Mucosa of stomach (tissue), 1 donor: ENCODE results near the gene PTOV1.

Experiments used
- H3K27me3 ChIP-seq: one replicate; pipeline ENCODE4 v1.7.0; 2013; ENCODE audit warnings: mild to moderate bottlenecking, low read length; ENCODE audit not compliant: control insufficient read depth, insufficient read depth
- H3K36me3 ChIP-seq: one replicate; pipeline ENCODE4 v1.7.0; 2013; ENCODE audit warnings: low read length; ENCODE audit not compliant: control insufficient read depth, insufficient read depth
- H3K4me1 ChIP-seq: one replicate; pipeline ENCODE4 v1.7.0; 2013; ENCODE audit warnings: mild to moderate bottlenecking, low read length; ENCODE audit not compliant: control insufficient read depth, insufficient read depth
- H3K4me3 ChIP-seq: one replicate; pipeline ENCODE4 v1.7.0; 2013; ENCODE audit warnings: low read length
- H3K9ac ChIP-seq: one replicate; pipeline ENCODE4 v1.7.0; 2013; ENCODE audit warnings: mild to moderate bottlenecking, low read length, moderate library complexity
- H3K9me3 ChIP-seq: one replicate; pipeline ENCODE4 v1.7.0; 2013; ENCODE audit warnings: mild to moderate bottlenecking, low read length, moderate library complexity; ENCODE audit not compliant: control insufficient read depth
- donor health status: Pancreatic carcinoma.

The PTOV1 gene

GRCh38 chr19:49850487-49851342 is at the start of gene PTOV1:
PTOV1 (plus strand) TSS chr19:49851159.
- Histone ChIP-seq H3K36me3 (no peaks in the 10 kb centered on the region), H3K9me3 (no peaks in the 10 kb centered on the region), H3K27me3 (no peaks in the 10 kb centered on the region), H3K4me3 (peak within 1 kb of the TSS; percentile 95), H3K4me1 (peaks cover 30% of the 10 kb centered on the region), H3K9ac (peak within 1 kb of the TSS; percentile 100)

- Histone ChIP-seq H3K9me3 (no peaks in the 10 kb centered on the region), H3K36me3 (peaks cover 8% of the 10 kb centered on the region), H3K4me1 (no peaks in the 10 kb centered on the region), H3K9ac (no peak overlapping the region), H3K4me3 (no peak overlapping the region), H3K27me3 (no peaks in the 10 kb centered on the region)
Measured at GRCh38 chr19:49801401-49801888, 49.5 kb upstream of the PTOV1 start.

- Histone ChIP-seq H3K4me3 (no peak overlapping the region), H3K4me1 (no peaks in the 10 kb centered on the region), H3K27me3 (no peaks in the 10 kb centered on the region), H3K9ac (no peak overlapping the region), H3K36me3 (peaks cover 8% of the 10 kb centered on the region), H3K9me3 (no peaks in the 10 kb centered on the region)
Measured at GRCh38 chr19:49801966-49802661, 48.8 kb upstream of the PTOV1 start.

- no peak overlapping the region for H3K4me3 ChIP-seq
- no peak overlapping the region for H3K9ac ChIP-seq
- peaks cover 8% of the 10 kb centered on the region for H3K36me3 ChIP-seq
Measured at GRCh38 chr19:49802836-49803528, 48.0 kb upstream of the PTOV1 start.

GRCh38 chr19:49803529-49803856 is 47.5 kb upstream of the PTOV1 start:
- Histone ChIP-seq H3K4me1 (peaks cover 5% of the 10 kb centered on the region), H3K4me3 (no peak overlapping the region), H3K9ac (no peak overlapping the region), H3K27me3 (no peaks in the 10 kb centered on the region), H3K9me3 (no peaks in the 10 kb centered on the region), H3K36me3 (peaks cover 8% of the 10 kb centered on the region)

More at GRCh38 chr19:49802836-49803528, 48.0 kb upstream of the PTOV1 start:
- Histone ChIP-seq H3K27me3 (no peaks in the 10 kb centered on the region), H3K9me3 (no peaks in the 10 kb centered on the region), H3K4me1 (no peaks in the 10 kb centered on the region)

- Histone ChIP-seq H3K27me3 (no peaks in the 10 kb centered on the region), H3K4me3 (no peak overlapping the region), H3K4me1 (peaks cover 14% of the 10 kb centered on the region), H3K36me3 (peaks cover 8% of the 10 kb centered on the region), H3K9ac (no peak overlapping the region), H3K9me3 (no peaks in the 10 kb centered on the region)
Measured at GRCh38 chr19:49805822-49806619, 44.9 kb upstream of the PTOV1 start.

GRCh38 chr19:49806620-49806959 is 44.4 kb upstream of the PTOV1 start:
- Histone ChIP-seq H3K4me1 (peaks cover 14% of the 10 kb centered on the region), H3K36me3 (peaks cover 8% of the 10 kb centered on the region), H3K27me3 (no peaks in the 10 kb centered on the region), H3K9me3 (no peaks in the 10 kb centered on the region), H3K4me3 (no peak overlapping the region), H3K9ac (no peak overlapping the region)

- H3K9me3 ChIP-seq = no peaks in the 10 kb centered on the region
- peaks cover 8% of the 10 kb centered on the region for H3K36me3 ChIP-seq
- peaks cover 14% of the 10 kb centered on the region for H3K4me1 ChIP-seq
- H3K27me3 ChIP-seq = no peaks in the 10 kb centered on the region
- no peak overlapping the region for H3K9ac ChIP-seq
- no peak overlapping the region for H3K4me3 ChIP-seq
Measured at GRCh38 chr19:49807058-49807903, 43.7 kb upstream of the PTOV1 start.

GRCh38 chr19:49807904-49808675 is 42.9 kb upstream of the PTOV1 start:
- Histone ChIP-seq H3K27me3 (no peaks in the 10 kb centered on the region), H3K36me3 (peaks cover 7% of the 10 kb centered on the region), H3K9ac (no peak overlapping the region), H3K4me1 (peaks cover 20% of the 10 kb centered on the region), H3K9me3 (no peaks in the 10 kb centered on the region), H3K4me3 (peak overlapping the region; percentile 17)

- H3K27me3 ChIP-seq = no peaks in the 10 kb centered on the region
- peak overlapping the region; percentile 17 for H3K4me3 ChIP-seq
- peak overlapping the region; percentile 64 for H3K9ac ChIP-seq
- H3K9me3 ChIP-seq = no peaks in the 10 kb centered on the region
- H3K4me1 ChIP-seq = peaks cover 20% of the 10 kb centered on the region
- H3K36me3 ChIP-seq = peaks cover under 1% of the 10 kb centered on the region
Measured at GRCh38 chr19:49808711-49809159, 42.2 kb upstream of the PTOV1 start.
